ENCODE data around the gene SV2B.

DNA sequence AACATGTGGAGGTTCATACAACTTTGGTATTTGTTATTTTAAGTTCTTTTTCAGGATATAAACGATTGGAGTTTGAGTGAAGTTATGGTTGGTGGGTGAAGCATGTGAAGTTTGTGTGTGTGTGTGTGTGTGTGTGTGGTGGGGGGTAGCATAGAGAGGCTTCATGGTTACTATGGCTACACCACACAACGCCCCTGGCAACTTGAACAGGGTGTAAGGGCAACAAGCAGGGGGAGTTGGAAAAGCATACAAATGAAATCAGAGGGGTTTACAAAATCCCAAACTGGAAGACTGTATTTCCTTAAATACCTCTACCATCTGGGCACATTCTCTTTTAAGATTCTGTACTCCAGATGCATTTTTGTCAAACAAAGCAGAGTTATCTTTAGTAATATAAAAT, 207.5 kb downstream of the SV2B start:
- TF ChIP-seq CTCF (conservative IDR thresholded peaks at IDR 0.05) (no peak), EZH2 (IDR thresholded peaks at IDR 0.05; ENCODE audit: low read depth) (no peak)
